Osteocyte (in vitro differentiated cells): ENCODE results near the gene ABCC10. TPM values are rescaled to one million over a fixed set of nuclear protein-coding genes. Genes with fewer than 3 reads are reported as not detected.

Source experiments
- DNase-seq: peaks from one replicate; pipeline ENCODE4 v3.0.0; 2021; ENCODE audit warnings: mixed read lengths; ENCODE audit not compliant: unreplicated experiment; ENCODE audit errors: extremely low spot score
- H3K27ac Mint-ChIP-seq: one replicate; pipeline ENCODE4 v1.8.0; 2021; ENCODE audit warnings: mild to moderate bottlenecking, mixed read lengths; ENCODE audit not compliant: unreplicated experiment
- H3K27me3 Mint-ChIP-seq: one replicate; pipeline ENCODE4 v1.8.0; 2021; ENCODE audit warnings: mixed read lengths; ENCODE audit not compliant: unreplicated experiment
- H3K36me3 Mint-ChIP-seq: one replicate; pipeline ENCODE4 v1.8.0; 2021; ENCODE audit warnings: mixed read lengths; ENCODE audit not compliant: unreplicated experiment
- H3K4me1 Mint-ChIP-seq: one replicate; pipeline ENCODE4 v1.8.0; 2021; ENCODE audit warnings: mixed read lengths; ENCODE audit not compliant: unreplicated experiment
- H3K4me3 Mint-ChIP-seq: one replicate; pipeline ENCODE4 v1.8.0; 2021; ENCODE audit warnings: mild to moderate bottlenecking, moderate library complexity, mixed read lengths; ENCODE audit not compliant: unreplicated experiment
- H3K9me3 Mint-ChIP-seq: one replicate; pipeline ENCODE4 v1.8.0; 2021; ENCODE audit warnings: mixed read lengths; ENCODE audit not compliant: unreplicated experiment
- CTCF ChIP-seq: fragments of 200-600 bp; sonication (generic); IDR thresholded peaks from 2 replicates; pipeline ENCODE4 v1.5.0; 2021; ENCODE audit warnings: antibody characterized with exemption, mild to moderate bottlenecking, moderate library complexity
- total RNA-seq: library from RNA; stranded (reverse); gene quantifications from 2 replicates; pipeline ENCODE4 v1.2.1, GENCODE V29; 2021

Gene ABCC10
- total RNA-seq, 1 donor from 2014 or later: 40.1 TPM

GRCh38 chr6:43426928-43427405 lies 374 bp upstream of the ABCC10 start:
- Mint-ChIP-seq H3K4me3 (peak overlapping the region; percentile 98), H3K27me3 (peaks cover 5% of the 10 kb centered on the region), H3K4me1 (peaks cover 17% of the 10 kb centered on the region), H3K27ac (peak overlapping the region; percentile 98), H3K36me3 (peaks cover 3% of the 10 kb centered on the region), H3K9me3 (no peaks in the 10 kb centered on the region)
- TF ChIP-seq CTCF: no peak
- no peak for DNase-seq

- no peak for TF ChIP-seq CTCF
- Mint-ChIP-seq H3K27me3 (no peaks in the 10 kb centered on the region), H3K4me3 (peak overlapping the region; percentile 98), H3K27ac (peak overlapping the region; percentile 98), H3K4me1 (peaks cover 17% of the 10 kb centered on the region), H3K9me3 (no peaks in the 10 kb centered on the region), H3K36me3 (peaks cover 3% of the 10 kb centered on the region)
- DNase-seq: no peak
These were observed 800 bp downstream of the ABCC10 start for GRCh38 chr6:43428112-43428570.

- H3K27ac Mint-ChIP-seq: peak overlapping the region; percentile 98
- no peak for DNase-seq
- H3K27me3 Mint-ChIP-seq: no peaks in the 10 kb centered on the region
- TF ChIP-seq CTCF: no peak
- H3K36me3 Mint-ChIP-seq: peaks cover 3% of the 10 kb centered on the region
- no peaks in the 10 kb centered on the region for H3K9me3 Mint-ChIP-seq
- H3K4me3 Mint-ChIP-seq: peak overlapping the region; percentile 98
- peaks cover 17% of the 10 kb centered on the region for H3K4me1 Mint-ChIP-seq
These were observed 1.5 kb downstream of the ABCC10 start for GRCh38 chr6:43428874-43429273.

- H3K36me3 Mint-ChIP-seq: peaks cover 5% of the 10 kb centered on the region
- H3K4me1 Mint-ChIP-seq: peaks cover 31% of the 10 kb centered on the region
- no peak overlapping the region for H3K4me3 Mint-ChIP-seq
- H3K27ac Mint-ChIP-seq: no peak overlapping the region
- H3K9me3 Mint-ChIP-seq: no peaks in the 10 kb centered on the region
- H3K27me3 Mint-ChIP-seq: no peaks in the 10 kb centered on the region
- DNase-seq: no peak
- no peak for TF ChIP-seq CTCF
These were observed 4.9 kb downstream of the ABCC10 start for GRCh38 chr6:43432009-43432945.

- Mint-ChIP-seq H3K4me3 (no peak overlapping the region), H3K27me3 (no peaks in the 10 kb centered on the region), H3K9me3 (no peaks in the 10 kb centered on the region), H3K27ac (no peak overlapping the region), H3K36me3 (peaks cover 7% of the 10 kb centered on the region), H3K4me1 (peaks cover 36% of the 10 kb centered on the region)
- DNase-seq: no peak
- no peak for TF ChIP-seq CTCF
These were observed 5.8 kb downstream of the ABCC10 start for GRCh38 chr6:43433148-43433547.
